H1 (cell line): Measurements from ENCODE around the gene CCDC30. TPM values are rescaled to one million over a fixed set of nuclear protein-coding genes. Genes with fewer than 3 reads are reported as not detected.

Source experiments
- RAD21 ChIP-seq, 2 experiments: IDR thresholded peaks in 1 of 2; conservative IDR thresholded peaks in 1 of 2; 2 replicates each; pipeline ENCODE4 v1.6.1; 2011; ENCODE audit warnings: low read depth in 2 of 2, low read length in 2 of 2, improper control_type of control experiment in 1 of 2, inconsistent platforms in 1 of 2, mild to moderate bottlenecking in 1 of 2, moderate library complexity in 1 of 2
- RXRA ChIP-seq: IDR thresholded peaks from 2 replicates; pipeline ENCODE4 v1.6.1; 2011; ENCODE audit warnings: low read depth, mild to moderate bottlenecking, low read length, moderate library complexity; ENCODE audit not compliant: insufficient read depth
- polyA plus RNA-seq, 7 experiments: library from polyadenylated mRNA; depleted of rRNA in 3 of 7; stranded (reverse) in 5 of 7; unstranded in 2 of 7; fragments of >200 nt in 5 of 7; fragments of 200-250 nt in 2 of 7; gene quantifications; 1 replicate in 5 of 7; 2 replicates in 1 of 7; 4 replicates in 1 of 7; pipeline versions ENCODE4 v1.2.1 to v1.2.3, GENCODE V29; 2011 to 2013; ENCODE audit warnings: missing spikeins in 2 of 7, mixed read lengths in 2 of 7
- total RNA-seq: library from RNA; stranded (reverse); fragmentation: NEBNext Ultra II Directional; extraction: Animal tissue kit (Norgen Biotek cat#: 25700); gene quantifications from 2 replicates; pipeline ENCODE4 v1.2.1, GENCODE V29; 2021

Gene CCDC30
- total and polyA plus RNA-seq, 2 of the 8 experiments (the other 6 are each of a cell fraction or from before 2014, with no cell fraction given), result 0.60 to 1.8 TPM

DNA sequence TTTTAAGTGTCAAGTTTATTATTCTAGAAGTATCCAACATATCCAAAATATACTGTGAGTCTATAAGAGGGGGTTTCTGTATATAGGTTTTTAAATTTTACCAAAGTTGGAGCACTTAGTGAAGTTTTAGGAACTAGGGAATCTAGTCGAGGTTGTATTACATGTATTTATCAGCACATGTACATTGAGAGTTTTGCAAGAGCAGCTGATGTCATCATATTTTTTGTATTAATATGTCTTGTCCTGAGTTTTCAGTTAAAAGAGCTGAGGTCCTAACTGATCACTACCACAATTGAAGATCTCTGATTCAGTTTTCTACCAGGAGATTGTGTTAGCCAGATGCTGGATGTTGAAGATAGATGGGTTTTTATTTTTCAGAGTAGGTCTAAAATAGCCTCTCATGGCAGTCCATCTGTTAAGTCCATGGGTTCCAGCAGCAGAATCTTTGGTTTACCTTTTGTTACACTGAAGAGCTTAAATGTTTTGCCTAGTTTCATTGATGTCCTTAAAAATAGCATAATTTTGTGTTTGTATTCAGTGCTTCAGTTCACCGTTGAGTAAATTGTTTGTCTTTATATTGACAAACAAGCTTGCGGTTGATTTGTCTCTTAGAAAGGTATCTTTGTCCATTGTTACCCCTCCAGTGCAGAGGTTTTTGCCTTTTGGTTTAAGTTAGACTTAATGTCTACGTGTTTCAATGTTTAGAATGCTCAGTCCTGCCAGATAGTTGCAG lies 235.2 kb downstream of the CCDC30 start (continued):
- no peak for TF ChIP-seq RXRA
- TF ChIP-seq RAD21 (IDR thresholded peaks at IDR 0.05 in 1 of 2, conservative IDR thresholded peaks at IDR 0.05 in 1 of 2; ENCODE audit: low read depth in 2 of 2, low read length in 2 of 2), result no peak
- TF ChIP-seq, all 59 proteins: peak for 0
